ENCODE measurements around the gene LGR4. TPM values are rescaled to one million over a fixed set of nuclear protein-coding genes. Genes with fewer than 3 reads are reported as not detected.

Gene LGR4
- total RNA-seq, 5 donors from 2014 or later (not counting 1 experiment from before 2014, with no cell fraction given): 0.68 to 2.4 (median 1.2) TPM

DNA sequence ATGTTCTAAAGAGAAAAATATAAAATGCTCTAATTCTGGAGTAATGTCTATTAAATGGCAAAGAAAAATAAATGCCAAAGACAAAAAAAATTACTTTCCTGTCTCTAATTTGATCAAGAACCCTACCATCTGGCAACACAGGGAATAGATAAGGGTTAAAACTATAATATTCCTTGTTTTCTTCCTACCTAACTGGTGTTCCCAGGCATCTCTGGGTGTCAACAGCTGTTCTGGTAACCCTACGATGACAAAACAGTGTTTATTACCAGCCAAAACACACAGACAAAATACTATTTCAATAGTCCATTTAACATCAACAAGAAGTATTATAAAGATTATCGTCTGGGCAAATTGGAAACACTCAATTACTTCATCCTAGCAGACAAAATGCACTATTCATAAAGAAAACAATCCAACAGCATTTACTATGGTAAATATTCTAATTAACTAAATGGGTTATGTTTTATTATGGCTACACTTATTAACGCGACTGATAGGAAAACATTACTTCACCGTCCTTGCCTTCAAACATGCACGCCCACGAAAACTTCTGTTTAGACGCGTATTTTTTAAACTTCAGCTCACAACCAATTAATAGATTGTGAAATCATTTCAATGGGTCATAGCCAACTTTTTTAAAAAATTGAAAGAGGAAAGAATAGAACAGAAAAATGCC lies 50.6 kb downstream of the LGR4 start:
- Mint-ChIP-seq H3K27me3 (peaks cover 3% of the 10 kb centered on the region in 2 donors), H3K27ac (no peak overlapping the region), H3K4me3 (no peak overlapping the region), H3K36me3 (no peaks in the 10 kb centered on the region), H3K9me3 (no peaks in the 10 kb centered on the region), H3K4me1 (no peaks in the 10 kb centered on the region)
- ATAC-seq (replicated peaks in 1 of 4): no peak
- Histone ChIP-seq H3K4me3 (ENCODE audit: control insufficient read depth in 1 of 2, extremely low read depth in 1 of 2, low read length in 1 of 2) (no peak overlapping the region), H3K36me3 (ENCODE audit: control insufficient read depth in 2 of 2, extremely low read depth in 1 of 2, insufficient read depth in 1 of 2, low read length in 1 of 2) (no peaks in the 10 kb centered on the region), H3K4me1 (ENCODE audit: control insufficient read depth in 1 of 2, extremely low read depth in 1 of 2, insufficient read depth in 2 of 2, low read length in 2 of 2) (no peaks in the 10 kb centered on the region), H3K27me3 (replicated peaks in 1 of 2; ENCODE audit: control insufficient read depth in 2 of 2, extremely low read depth in 1 of 2, insufficient read depth in 2 of 2, low read length in 1 of 2) (peaks cover 0 to 3% of the 10 kb centered on the region in 2 experiments), H3K9me3 (peaks cover 2% of the 10 kb centered on the region), H3K27ac (ENCODE audit: low read length) (no peak overlapping the region)
- ChIA-PET POLR2A (no interaction called here), CTCF (no interaction called here)
- DNase-seq: no peak
- WGBS (ENCODE audit: insufficient coverage): 80% methylated on average over 1 of the region's 9 CpGs

DNA sequence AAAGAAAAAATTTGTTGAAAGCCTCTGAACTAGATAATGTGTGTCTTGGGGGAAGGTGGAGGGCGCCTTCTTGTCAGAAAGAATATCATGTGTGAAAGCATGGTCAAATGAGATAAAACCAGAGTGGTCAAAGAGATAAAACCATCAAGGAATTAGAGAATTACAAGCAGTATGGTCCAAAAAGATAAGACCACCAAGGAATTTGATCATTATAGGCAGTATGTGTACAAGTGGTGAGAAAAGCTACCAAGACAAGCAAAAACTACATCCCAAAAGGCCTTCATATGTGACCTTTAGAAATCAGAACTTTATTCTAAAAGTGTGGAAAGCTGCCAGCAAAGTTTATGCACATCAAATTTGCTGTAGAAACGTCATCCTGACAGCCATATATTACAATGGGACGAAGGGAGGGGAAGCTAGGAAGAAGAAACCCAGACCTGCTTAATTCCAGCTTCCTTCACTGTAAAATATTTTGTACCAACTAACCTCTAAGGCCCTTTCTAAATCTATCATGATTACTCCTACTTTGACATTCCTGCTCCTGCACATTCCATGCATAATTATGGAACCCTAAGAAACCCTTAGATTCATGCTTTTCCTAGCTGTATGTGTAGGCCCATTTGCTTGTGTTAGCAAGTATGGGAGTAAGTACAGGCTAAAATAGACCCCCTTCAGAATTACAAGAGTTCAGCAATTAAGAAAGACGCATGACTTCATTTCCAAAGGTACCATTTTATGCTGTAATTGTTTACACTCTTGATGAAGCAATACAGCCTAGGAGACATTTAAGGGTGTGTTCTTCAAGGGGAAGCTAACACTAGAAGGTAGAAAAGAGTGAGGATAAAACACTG lies 51.6 kb downstream of the LGR4 start:
- 86% methylated on average over 1 of the region's 4 CpGs for WGBS (ENCODE audit: insufficient coverage)
- CTCF ChIA-PET: no interaction called here
- no peaks in the 10 kb centered on the region for H3K36me3 Mint-ChIP-seq
- Histone ChIP-seq H3K36me3 (ENCODE audit: control insufficient read depth in 2 of 2, extremely low read depth in 1 of 2, insufficient read depth in 1 of 2, low read length in 1 of 2) (no peaks in the 10 kb centered on the region), H3K27ac (ENCODE audit: low read length) (no peak overlapping the region), H3K4me3 (ENCODE audit: control insufficient read depth in 1 of 2, extremely low read depth in 1 of 2, low read length in 1 of 2) (no peak overlapping the region), H3K4me1 (ENCODE audit: control insufficient read depth in 1 of 2, extremely low read depth in 1 of 2, insufficient read depth in 2 of 2, low read length in 2 of 2) (no peaks in the 10 kb centered on the region), H3K27me3 (replicated peaks in 1 of 2; ENCODE audit: control insufficient read depth in 2 of 2, extremely low read depth in 1 of 2, insufficient read depth in 2 of 2, low read length in 1 of 2) (peaks cover 0 to 3% of the 10 kb centered on the region in 2 experiments), H3K9me3 (peaks cover 2% of the 10 kb centered on the region)
- no peak overlapping the region for H3K4me3 Mint-ChIP-seq
- ATAC-seq (replicated peaks in 1 of 4) (no peak), DNase-seq (no peak)
- H3K27me3 Mint-ChIP-seq: peaks cover 7% of the 10 kb centered on the region in 2 donors
- H3K4me1 Mint-ChIP-seq: no peaks in the 10 kb centered on the region
- H3K9me3 Mint-ChIP-seq: no peaks in the 10 kb centered on the region
- H3K27ac Mint-ChIP-seq: no peak overlapping the region
- POLR2A ChIA-PET: no interaction called here

DNA sequence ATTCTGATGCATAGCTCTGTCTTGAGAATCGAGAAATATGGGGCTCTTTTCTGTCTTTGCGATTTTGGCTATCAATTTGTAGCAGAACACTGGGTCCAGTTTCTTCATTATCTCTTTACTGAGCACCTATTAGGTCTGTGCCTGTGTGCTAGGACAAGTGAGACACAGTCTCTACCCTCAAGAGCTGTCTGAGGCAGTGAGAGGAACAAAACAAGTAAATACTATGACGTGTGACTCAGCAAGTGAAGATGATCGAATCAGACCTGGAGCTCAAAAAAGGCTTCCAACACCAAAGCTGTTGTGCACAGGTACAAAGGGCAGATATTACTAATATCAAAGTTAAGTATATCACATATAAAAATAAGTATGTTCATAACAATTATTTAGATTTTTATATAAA lies 52.4 kb downstream of the LGR4 start:
- Mint-ChIP-seq H3K9me3 (no peaks in the 10 kb centered on the region), H3K27ac (no peak overlapping the region), H3K27me3 (peaks cover 7 to 10% of the 10 kb centered on the region in 2 donors), H3K4me1 (no peaks in the 10 kb centered on the region), H3K4me3 (no peak overlapping the region), H3K36me3 (no peaks in the 10 kb centered on the region)
- no peak for DNase-seq
- Histone ChIP-seq H3K4me1 (ENCODE audit: control insufficient read depth in 1 of 2, extremely low read depth in 1 of 2, insufficient read depth in 2 of 2, low read length in 2 of 2) (no peaks in the 10 kb centered on the region), H3K36me3 (ENCODE audit: control insufficient read depth in 2 of 2, extremely low read depth in 1 of 2, insufficient read depth in 1 of 2, low read length in 1 of 2) (no peaks in the 10 kb centered on the region), H3K27ac (ENCODE audit: low read length) (no peak overlapping the region), H3K9me3 (peaks cover 2% of the 10 kb centered on the region), H3K4me3 (ENCODE audit: control insufficient read depth in 1 of 2, extremely low read depth in 1 of 2, low read length in 1 of 2) (no peak overlapping the region), H3K27me3 (replicated peaks in 1 of 2; ENCODE audit: control insufficient read depth in 2 of 2, extremely low read depth in 1 of 2, insufficient read depth in 2 of 2, low read length in 1 of 2) (peaks cover 0 to 3% of the 10 kb centered on the region in 2 experiments)
- WGBS (ENCODE audit: insufficient coverage): no CpG with 5 or more reads among the region's 4 CpGs
- POLR2A ChIA-PET: no interaction called here
- no peak for ATAC-seq (replicated peaks in 1 of 4)
- CTCF ChIA-PET: no interaction called here

DNA sequence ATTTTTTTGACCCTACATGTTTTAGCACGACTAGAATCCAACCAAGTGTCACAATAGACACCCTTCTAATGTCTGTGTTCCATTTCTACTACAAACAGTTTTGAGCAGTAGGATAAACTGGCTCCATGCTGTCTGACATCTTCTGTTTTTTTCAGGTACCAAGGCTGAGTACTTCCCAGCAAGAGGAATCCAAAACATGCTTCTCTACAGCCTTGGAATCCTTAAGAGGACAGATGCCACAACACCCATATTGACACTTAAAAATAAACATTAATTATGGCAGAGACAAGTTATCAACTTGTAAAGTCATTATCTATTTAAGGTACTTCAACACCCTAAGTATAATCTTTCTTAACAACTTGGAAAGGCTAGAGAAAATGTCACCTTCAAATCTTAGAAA lies 54.2 kb downstream of the LGR4 start:
- H3K27ac ChIP-seq (ENCODE audit: low read length): no peak overlapping the region
- WGBS (ENCODE audit: insufficient coverage): no CpG with 5 or more reads among the region's 1 CpG
- ATAC-seq (replicated peaks in 1 of 4) (no peak), DNase-seq (no peak)
- CTCF ChIA-PET: no interaction called here
- POLR2A ChIA-PET: no interaction called here
- Mint-ChIP-seq H3K27me3 (peaks cover 4 to 16% of the 10 kb centered on the region in 2 donors), H3K36me3 (no peaks in the 10 kb centered on the region), H3K27ac (no peak overlapping the region), H3K4me3 (no peak overlapping the region), H3K9me3 (no peaks in the 10 kb centered on the region), H3K4me1 (no peaks in the 10 kb centered on the region)
- H3K9me3 ChIP-seq: peaks cover 2% of the 10 kb centered on the region
- H3K4me3 ChIP-seq (ENCODE audit: control insufficient read depth in 1 of 2, extremely low read depth in 1 of 2, low read length in 1 of 2): no peak overlapping the region
- no peaks in the 10 kb centered on the region for H3K4me1 ChIP-seq (ENCODE audit: control insufficient read depth in 1 of 2, extremely low read depth in 1 of 2, insufficient read depth in 2 of 2, low read length in 2 of 2)
- H3K36me3 ChIP-seq (ENCODE audit: control insufficient read depth in 2 of 2, extremely low read depth in 1 of 2, insufficient read depth in 1 of 2, low read length in 1 of 2): no peaks in the 10 kb centered on the region
- no peaks in the 10 kb centered on the region for H3K27me3 ChIP-seq (replicated peaks in 1 of 2; ENCODE audit: control insufficient read depth in 2 of 2, extremely low read depth in 1 of 2, insufficient read depth in 2 of 2, low read length in 1 of 2)

DNA sequence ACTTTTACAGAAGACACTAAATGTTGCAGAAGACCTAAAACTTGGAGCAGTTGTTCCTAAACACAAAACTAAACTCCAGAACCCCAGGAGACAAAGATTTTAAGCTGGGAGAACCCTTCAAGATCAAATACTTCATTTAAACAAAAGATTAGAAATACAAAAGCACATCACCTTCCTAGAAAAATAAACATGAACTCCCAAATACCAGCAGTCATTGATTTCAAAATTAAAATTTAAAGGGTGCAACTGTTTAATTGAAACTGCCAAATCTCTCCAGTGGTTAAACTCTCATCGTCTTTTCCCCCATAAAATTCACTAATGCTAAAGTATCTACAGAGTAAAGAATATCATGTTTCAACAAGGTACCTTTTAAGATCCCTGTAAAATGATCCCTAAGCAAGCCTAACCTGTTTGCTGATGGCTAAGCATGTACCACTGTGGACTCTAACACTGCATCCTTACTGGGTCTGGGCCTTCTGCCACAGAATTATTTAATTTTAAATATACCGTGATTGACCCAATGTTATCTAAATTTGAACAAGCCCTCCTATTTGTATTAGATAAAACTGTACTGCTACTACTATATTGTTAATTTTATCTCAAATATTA lies 55.9 kb downstream of the LGR4 start:
- H3K4me3 ChIP-seq (ENCODE audit: control insufficient read depth in 1 of 2, extremely low read depth in 1 of 2, low read length in 1 of 2): no peak overlapping the region
- ATAC-seq (replicated peaks in 1 of 4): no peak
- no peaks in the 10 kb centered on the region for H3K27me3 ChIP-seq (replicated peaks in 1 of 2; ENCODE audit: control insufficient read depth in 2 of 2, extremely low read depth in 1 of 2, insufficient read depth in 2 of 2, low read length in 1 of 2)
- no CpG with 5 or more reads among the region's 2 CpGs for WGBS (ENCODE audit: insufficient coverage)
- Mint-ChIP-seq H3K27ac (no peak overlapping the region), H3K27me3 (peaks cover 4 to 16% of the 10 kb centered on the region in 2 donors), H3K4me1 (no peaks in the 10 kb centered on the region), H3K9me3 (no peaks in the 10 kb centered on the region), H3K36me3 (no peaks in the 10 kb centered on the region), H3K4me3 (no peak overlapping the region)
- CTCF ChIA-PET: no interaction called here
- H3K9me3 ChIP-seq: peaks cover 2% of the 10 kb centered on the region
- DNase-seq: no peak
- POLR2A ChIA-PET: no interaction called here
- H3K27ac ChIP-seq (ENCODE audit: low read length): no peak overlapping the region
- H3K36me3 ChIP-seq (ENCODE audit: control insufficient read depth in 2 of 2, extremely low read depth in 1 of 2, insufficient read depth in 1 of 2, low read length in 1 of 2): no peaks in the 10 kb centered on the region
- no peaks in the 10 kb centered on the region for H3K4me1 ChIP-seq (ENCODE audit: control insufficient read depth in 1 of 2, extremely low read depth in 1 of 2, insufficient read depth in 2 of 2, low read length in 2 of 2)

DNA sequence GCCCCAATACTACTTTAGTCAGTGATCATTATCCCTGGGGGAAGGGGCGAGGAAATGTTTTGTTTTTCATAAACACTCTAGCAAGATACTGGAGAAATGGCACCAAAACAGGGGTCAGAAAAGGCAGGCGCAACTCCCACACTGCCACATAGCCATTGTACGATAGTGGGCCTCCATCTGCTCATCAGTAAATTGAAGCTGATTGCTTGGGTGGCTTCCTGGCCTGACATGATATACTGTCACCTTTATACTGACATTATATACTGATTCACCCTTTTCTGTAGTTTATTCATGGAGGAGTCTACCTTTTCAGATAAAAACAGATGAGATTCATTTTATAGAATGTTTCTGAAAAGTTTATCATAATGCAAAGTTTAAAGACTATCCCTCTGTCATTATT lies 57.9 kb downstream of the LGR4 start:
- H3K27ac Mint-ChIP-seq: no peak overlapping the region
- no peak for DNase-seq
- Histone ChIP-seq H3K4me3 (ENCODE audit: control insufficient read depth in 1 of 2, extremely low read depth in 1 of 2, low read length in 1 of 2) (no peak overlapping the region), H3K27ac (ENCODE audit: low read length) (no peak overlapping the region), H3K36me3 (ENCODE audit: control insufficient read depth in 2 of 2, extremely low read depth in 1 of 2, insufficient read depth in 1 of 2, low read length in 1 of 2) (no peaks in the 10 kb centered on the region), H3K9me3 (peaks cover 2% of the 10 kb centered on the region), H3K27me3 (replicated peaks in 1 of 2; ENCODE audit: control insufficient read depth in 2 of 2, extremely low read depth in 1 of 2, insufficient read depth in 2 of 2, low read length in 1 of 2) (no peaks in the 10 kb centered on the region), H3K4me1 (ENCODE audit: control insufficient read depth in 1 of 2, extremely low read depth in 1 of 2, insufficient read depth in 2 of 2, low read length in 2 of 2) (no peaks in the 10 kb centered on the region)
- H3K9me3 Mint-ChIP-seq: no peaks in the 10 kb centered on the region
- no peaks in the 10 kb centered on the region for H3K36me3 Mint-ChIP-seq
- WGBS (ENCODE audit: insufficient coverage): no CpG with 5 or more reads among the region's 3 CpGs
- no peak overlapping the region for H3K4me3 Mint-ChIP-seq
- H3K4me1 Mint-ChIP-seq: no peaks in the 10 kb centered on the region
- peaks cover 4 to 18% of the 10 kb centered on the region in 2 donors for H3K27me3 Mint-ChIP-seq
- no peak for ATAC-seq (replicated peaks in 1 of 4)
- POLR2A ChIA-PET: no interaction called here
- CTCF ChIA-PET: no interaction called here
